HG03469 (cell line): ENCODE data around the gene NR1H2.

ENCODE experiments used
- ATAC-seq: cut with Tn5 transposase; IDR thresholded peaks from one replicate; pipeline ENCODE4 v1.9.1; 2021; ENCODE audit warnings: mild to moderate bottlenecking, moderate library complexity, moderate number of reproducible peaks; ENCODE audit not compliant: unreplicated experiment

NR1H2 gene

GRCh38 chr19:50399368-50399745 is 23.1 kb downstream of the NR1H2 start:
- no peak for ATAC-seq

- no peak for ATAC-seq
Measured at GRCh38 chr19:50401605-50402450, 25.6 kb downstream of the NR1H2 start.

DNA sequence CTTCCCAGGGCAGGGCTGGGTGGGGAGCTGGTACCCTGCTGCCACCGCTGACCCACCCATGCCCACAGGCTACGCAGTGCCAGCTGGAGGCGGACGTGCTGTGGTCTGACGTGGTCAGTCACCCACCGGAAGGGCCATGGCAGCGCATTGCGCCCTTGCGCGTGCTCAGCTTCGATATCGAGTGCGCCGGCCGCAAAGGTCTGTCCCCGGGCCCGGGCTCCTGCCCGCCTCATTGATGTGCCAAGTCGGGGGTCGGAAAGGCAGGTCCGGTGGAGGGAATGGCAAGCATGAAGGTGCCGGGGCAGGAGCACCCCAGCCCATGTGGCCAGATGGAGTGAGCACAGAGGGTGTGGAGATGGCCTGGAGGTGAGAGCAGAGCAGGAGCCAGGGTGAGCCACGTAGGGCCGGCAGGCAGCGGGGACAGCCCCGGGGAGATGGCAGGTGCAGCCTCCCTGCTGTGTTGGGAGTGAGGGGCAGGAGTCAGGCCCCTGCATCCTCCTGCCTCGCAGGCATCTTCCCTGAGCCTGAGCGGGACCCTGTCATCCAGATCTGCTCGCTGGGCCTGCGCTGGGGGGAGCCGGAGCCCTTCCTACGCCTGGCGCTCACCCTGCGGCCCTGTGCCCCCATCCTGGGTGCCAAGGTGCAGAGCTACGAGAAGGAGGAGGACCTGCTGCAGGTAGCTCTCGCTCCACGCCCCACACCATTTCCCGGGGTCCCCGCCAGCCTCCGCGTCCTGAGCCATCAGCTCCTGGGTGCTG is 26.5 kb downstream of the NR1H2 start:
- ATAC-seq = no peak

DNA sequence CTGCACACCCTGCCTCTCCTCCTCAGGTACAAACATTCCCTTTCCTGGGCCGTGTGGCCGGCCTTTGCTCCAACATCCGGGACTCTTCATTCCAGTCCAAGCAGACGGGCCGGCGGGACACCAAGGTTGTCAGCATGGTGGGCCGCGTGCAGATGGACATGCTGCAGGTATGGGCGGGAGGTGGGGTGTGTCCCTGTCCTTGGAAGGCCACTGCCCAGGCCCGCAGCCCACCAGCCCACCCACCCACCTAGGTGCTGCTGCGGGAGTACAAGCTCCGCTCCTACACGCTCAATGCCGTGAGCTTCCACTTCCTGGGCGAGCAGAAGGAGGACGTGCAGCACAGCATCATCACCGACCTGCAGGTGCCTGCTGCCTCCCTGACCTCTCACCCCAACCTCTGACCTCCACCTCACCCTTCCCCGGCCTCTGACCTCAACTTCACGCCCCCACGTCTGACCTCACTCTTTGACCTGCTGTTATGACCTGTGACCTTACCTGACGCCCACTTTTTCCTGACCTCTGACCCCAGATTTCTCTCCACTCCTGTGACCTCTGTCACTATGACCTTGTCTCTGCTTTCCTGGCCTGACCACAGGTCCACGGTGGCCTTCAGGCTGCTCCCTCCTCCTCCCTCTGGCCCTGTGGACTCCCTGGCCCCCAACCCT is 30.0 kb downstream of the NR1H2 start:
- ATAC-seq = no peak

DNA sequence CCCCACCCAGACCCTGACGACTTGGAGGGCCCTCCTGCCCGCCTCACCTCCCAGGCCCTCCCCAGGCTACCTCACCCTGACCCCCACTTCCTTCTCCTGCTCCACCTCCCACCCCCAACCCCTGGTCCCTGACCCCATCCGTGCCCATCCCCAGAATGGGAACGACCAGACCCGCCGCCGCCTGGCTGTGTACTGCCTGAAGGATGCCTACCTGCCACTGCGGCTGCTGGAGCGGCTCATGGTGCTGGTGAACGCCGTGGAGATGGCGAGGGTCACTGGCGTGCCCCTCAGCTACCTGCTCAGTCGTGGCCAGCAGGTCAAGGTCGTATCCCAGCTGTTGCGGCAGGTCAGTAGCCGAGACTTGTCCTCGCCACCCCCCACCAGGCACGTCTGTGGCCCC is 30.6 kb downstream of the NR1H2 start:
- no peak for ATAC-seq

GRCh38 chr19:50409347-50409746 is 33.1 kb downstream of the NR1H2 start:
- no peak for ATAC-seq

- ATAC-seq = no peak
Measured at GRCh38 chr19:50410109-50410508, 33.9 kb downstream of the NR1H2 start.

- no peak for ATAC-seq
Measured at GRCh38 chr19:50412419-50412818, 36.2 kb downstream of the NR1H2 start.

- no peak for ATAC-seq
Measured at GRCh38 chr19:50413096-50413495, 36.8 kb downstream of the NR1H2 start.

GRCh38 chr19:50413531-50413930 is 37.3 kb downstream of the NR1H2 start:
- ATAC-seq = no peak

- ATAC-seq = no peak
Measured at GRCh38 chr19:50414864-50415660, 38.8 kb downstream of the NR1H2 start.

- no peak for ATAC-seq
Measured at GRCh38 chr19:50415661-50416033, 39.4 kb downstream of the NR1H2 start.

GRCh38 chr19:50416034-50416977 is 40.0 kb downstream of the NR1H2 start:
- ATAC-seq = no peak

DNA sequence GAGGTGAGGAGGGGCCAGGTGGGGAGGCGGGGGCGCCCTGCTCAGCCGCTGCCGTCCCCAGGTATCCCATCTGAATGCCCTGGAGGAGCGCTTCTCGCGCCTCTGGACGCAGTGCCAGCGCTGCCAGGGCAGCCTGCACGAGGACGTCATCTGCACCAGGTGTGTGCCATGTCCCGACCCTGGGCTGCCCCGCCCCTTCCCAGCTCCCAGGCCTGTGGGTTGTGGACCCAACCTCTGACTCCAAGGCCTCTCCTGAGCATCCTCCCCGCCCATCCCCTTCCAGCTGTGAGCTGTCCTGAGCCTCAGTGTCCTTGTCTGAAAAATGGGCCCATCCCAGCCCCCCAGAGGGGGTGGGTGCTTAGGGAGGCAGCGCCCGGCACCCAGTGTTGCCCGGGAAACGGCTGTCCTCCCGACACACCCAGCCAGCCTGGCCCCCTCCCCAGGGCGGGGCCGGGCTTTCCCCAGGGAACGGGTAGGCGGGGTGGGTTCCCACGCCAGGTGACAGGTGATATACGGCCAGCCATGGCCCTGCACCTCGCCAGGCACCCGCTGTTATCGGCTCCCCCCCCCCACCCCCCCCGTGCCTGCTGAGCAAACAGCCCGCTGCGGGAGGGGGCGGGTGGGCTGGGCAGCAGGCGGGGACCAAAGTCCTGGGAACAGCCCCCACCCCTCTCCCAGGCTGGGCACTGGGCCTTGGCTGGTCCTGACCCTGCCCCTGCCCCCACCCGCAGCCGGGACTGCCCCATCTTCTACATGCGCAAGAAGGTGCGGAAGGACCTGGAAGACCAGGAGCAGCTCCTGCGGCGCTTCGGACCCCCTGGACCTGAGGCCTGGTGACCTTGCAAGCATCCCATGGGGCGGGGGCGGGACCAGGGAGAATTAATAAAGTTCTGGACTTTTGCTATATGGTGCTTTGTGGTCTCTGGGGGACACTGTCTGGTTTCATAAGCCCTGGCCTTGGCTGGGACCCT is 41.1 kb downstream of the NR1H2 start:
- no peak for ATAC-seq

GRCh38 chr19:50418176-50419021 is 42.1 kb downstream of the NR1H2 start, which contains the start of gene SPIB:
TSS of gene SPIB (plus strand) at chr19:50418938. CDS start at chr19:50418963, 25 bp downstream.
- ATAC-seq = no peak

DNA sequence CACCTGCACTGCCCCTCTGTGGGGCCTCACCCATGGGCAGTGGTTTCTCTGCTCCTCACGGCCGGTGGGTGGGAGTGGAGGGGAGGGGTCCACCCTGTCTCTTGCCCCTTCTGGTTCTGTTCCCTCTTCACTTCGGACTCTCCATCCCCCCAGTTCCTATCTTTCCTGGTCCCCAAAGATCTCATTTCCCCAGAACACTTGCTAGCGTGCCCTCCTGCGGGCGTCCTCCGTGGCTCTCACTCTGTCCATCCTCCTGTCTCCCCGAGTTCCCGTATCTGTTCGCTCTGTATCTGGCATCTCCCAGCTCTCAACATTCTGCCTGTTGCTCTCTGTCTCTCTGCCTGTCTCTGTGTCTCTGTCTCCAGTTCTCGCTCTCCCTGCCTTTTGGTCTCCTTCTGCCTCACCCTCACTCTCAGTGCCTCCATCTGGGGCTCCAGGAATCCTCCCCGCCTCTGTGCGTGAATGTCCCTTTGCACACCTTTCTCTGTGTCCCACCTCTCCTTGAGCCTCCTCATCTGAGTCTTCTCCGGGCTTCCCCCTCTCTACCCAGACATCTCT is 42.8 kb downstream of the NR1H2 start:
- ATAC-seq = no peak

- no peak for ATAC-seq
Measured at GRCh38 chr19:50419580-50420035, 43.4 kb downstream of the NR1H2 start.
